K562 (cell line): ENCODE data around the gene SH3BGRL2. TPM values are rescaled to one million over a fixed set of nuclear protein-coding genes. Genes with fewer than 3 reads are reported as not detected.

ENCODE experiments used
- ATAC-seq: fragments of 200-7000 bp; cut with Tn5 transposase; 3 replicates; pipeline ENCODE4 v1.9.1; 2020; ENCODE audit warnings: moderate library complexity
- BruUV-seq: library from RNA; stranded (reverse); fragments of 400-500 nt; replicated peaks from 2 replicates; lab custom pipeline; 2021; lab: Mats Ljungman, UMichigan
- CTCF ChIA-PET: fragments of 300-600 bp; formaldehyde crosslinking; extraction: SDS; loops from one replicate; lab custom pipeline; 2021; ENCODE audit warnings: low intra/inter-chr PET ratio; lab: Yijun Ruan, JAX
- POLR2A ChIA-PET: fragments of 300-600, 350-650 bp; sonication (Branson Sonifier 250); formaldehyde crosslinking; extraction: SDS; loops from one replicate; lab custom pipeline; 2021; ENCODE audit warnings: antibody characterized with exemption, inconsistent platforms; lab: Yijun Ruan, JAX
- DNase-seq, 4 experiments: peaks; one replicate each; pipeline versions ENCODE4 v3.0.0 to v3.0.0-alpha.2; 2011 to 2018; ENCODE audit warnings: low spot score in 3 of 4, mixed read lengths in 3 of 4; ENCODE audit errors: extremely low read depth in 1 of 4
- FAIRE-seq: peaks from 2 replicates; lab custom pipeline; 2011; peaks lifted over from hg19 to GRCh38; lab: Jason Lieb, UNC
- H2AFZ ChIP-seq: 2 replicates; pipeline ENCODE4 v1.6.0; 2011; ENCODE audit warnings: low read depth, low read length, control low read depth, inconsistent platforms
- H3K27ac ChIP-seq: fragments of 200-600 bp; 3 replicates; pipeline ENCODE4 v1.8.0; 2011; ENCODE audit warnings: low read depth, mild to moderate bottlenecking, control low read depth, inconsistent platforms, low read length, moderate library complexity, mixed read lengths; ENCODE audit errors: extremely low read depth
- H3K27me3 ChIP-seq, 2 experiments: fragments of 300-600 bp in 1 of 2; 2 replicates in 1 of 2; 3 replicates in 1 of 2; pipeline versions ENCODE4 v1.6.0 to v1.8.0; 2011; ENCODE audit warnings: inconsistent platforms in 2 of 2, low read length in 2 of 2, mild to moderate bottlenecking in 1 of 2, mixed read lengths in 1 of 2, moderate library complexity in 1 of 2; ENCODE audit not compliant: control insufficient read depth in 2 of 2, insufficient read depth in 2 of 2
- H3K36me3 ChIP-seq: fragments of 300-600 bp; 3 replicates; pipeline ENCODE4 v1.8.0; 2011; ENCODE audit warnings: mild to moderate bottlenecking, low read length, inconsistent platforms; ENCODE audit not compliant: control insufficient read depth, insufficient read depth
- H3K4me1 ChIP-seq, 2 experiments: fragments of 200-600 bp in 1 of 2; replicated peaks in 1 of 2; 2 replicates in 1 of 2; 3 replicates in 1 of 2; pipeline versions ENCODE4 v1.5.1 to v1.8.0; 2011; ENCODE audit warnings: inconsistent platforms in 2 of 2, low read length in 2 of 2, mild to moderate bottlenecking in 1 of 2, mixed read lengths in 1 of 2, moderate library complexity in 1 of 2; ENCODE audit not compliant: control insufficient read depth in 2 of 2, insufficient read depth in 2 of 2
- H3K4me2 ChIP-seq: 2 replicates; pipeline ENCODE4 v1.6.1; 2011; ENCODE audit warnings: low read length, control low read depth, inconsistent platforms, mixed read lengths; ENCODE audit not compliant: insufficient read depth
- H3K4me3 ChIP-seq: fragments of 200-600 bp; sonication (generic), shearing (Covaris generic); 2 replicates; pipeline ENCODE4 v1.5.1; 2016; ENCODE audit warnings: control low read depth, inconsistent platforms
- H3K79me2 ChIP-seq: fragments of 200-600 bp; 3 replicates; pipeline ENCODE4 v1.8.0; 2011; ENCODE audit warnings: low read length, inconsistent platforms; ENCODE audit not compliant: control insufficient read depth, insufficient read depth
- H3K9ac ChIP-seq, 2 experiments: 2 replicates each; pipeline versions ENCODE4 v1.6.0 to v1.6.1; 2011; ENCODE audit warnings: low read depth in 2 of 2, low read length in 2 of 2, control low read depth in 1 of 2, inconsistent platforms in 1 of 2, mild to moderate bottlenecking in 1 of 2, mixed read lengths in 1 of 2; ENCODE audit not compliant: insufficient read depth in 1 of 2
- H3K9me1 ChIP-seq: one replicate; pipeline ENCODE4 v1.6.0; 2011; ENCODE audit warnings: inconsistent platforms, mild to moderate bottlenecking, low read length, moderate library complexity; ENCODE audit not compliant: control insufficient read depth, insufficient read depth
- H3K9me3 ChIP-seq: replicated peaks from 2 replicates; pipeline ENCODE4 v1.5.1; 2011; ENCODE audit warnings: low read depth, low read length, inconsistent platforms; ENCODE audit not compliant: control insufficient read depth, insufficient read depth
- H4K20me1 ChIP-seq: replicated peaks from 2 replicates; pipeline ENCODE4 v1.6.1; 2011; ENCODE audit warnings: low read length, inconsistent platforms, mixed read lengths; ENCODE audit not compliant: control insufficient read depth, insufficient read depth
- CBFB ChIP-seq: sonication (generic); formaldehyde crosslinking; IDR thresholded peaks from 2 replicates; pipeline ENCODE4 v1.4.0; 2020; ENCODE audit warnings: mild to moderate bottlenecking, missing genetic modification reagents
- CREB5 ChIP-seq: fragments of 250-450 bp; sonication (Bioruptor Pico); IDR thresholded peaks from 2 replicates; pipeline ENCODE4 v1.5.0; 2020; ENCODE audit warnings: mild to moderate bottlenecking
- MECOM ChIP-seq: fragments of 250-450 bp; sonication (Bioruptor Pico); IDR thresholded peaks from 2 replicates; pipeline ENCODE4 v1.8.0; 2022; ENCODE audit warnings: inconsistent platforms
- MTF1 ChIP-seq: fragments of 250-450 bp; sonication (Bioruptor Pico); IDR thresholded peaks from 2 replicates; pipeline ENCODE4 v1.9.0; 2021; ENCODE audit warnings: moderate library complexity, mild to moderate bottlenecking, inconsistent platforms, borderline replicate concordance
- SETDB1 ChIP-seq: IDR thresholded peaks from one replicate; pipeline ENCODE4 v1.6.1; 2012; ENCODE audit warnings: low read length, control low read depth, inconsistent platforms
- SUPT5H ChIP-seq: fragments of 450-650 bp; IDR thresholded peaks from 2 replicates; pipeline ENCODE4 v1.6.1; 2016
- TBL1XR1 ChIP-seq, 2 experiments: IDR thresholded peaks; 2 replicates each; pipeline ENCODE4 v1.6.1; 2012; ENCODE audit warnings: improper control_type of control experiment in 2 of 2, low read length in 2 of 2, mild to moderate bottlenecking in 1 of 2
- TFAP4 ChIP-seq: sonication (generic); formaldehyde crosslinking; IDR thresholded peaks from 2 replicates; pipeline ENCODE4 v1.8.0; 2022; ENCODE audit warnings: missing genetic modification reagents, mild to moderate bottlenecking, moderate library complexity, borderline replicate concordance
- ZNF778 ChIP-seq: fragments of 450-650 bp; formaldehyde crosslinking; IDR thresholded peaks from 2 replicates; pipeline ENCODE4 v1.4.0; 2020; ENCODE audit warnings: mild to moderate bottlenecking, moderate library complexity
- WGBS: fragments of 100-300 bp; shearing (Covaris generic); methylation state at CpG from one replicate; pipeline ENCODE4 v1.1.6; 2016; ENCODE audit warnings: low coverage, mixed read lengths; ENCODE audit not compliant: insufficient coverage; ENCODE audit errors: missing lambda C conversion rate; 5-methylcytosine and 5-hydroxymethylcytosine counted together
- in situ Hi-C: fragments of 300-500 bp; cut with MboI; formaldehyde crosslinking; loops from 4 replicates; pipeline ENCODE4 v1.15.0; 2018; ENCODE audit warnings: inconsistent platforms, mixed read lengths
- intact Hi-C: fragments of 100-400 bp; cut with micrococcal nuclease; formaldehyde crosslinking; loops from 2 replicates; pipeline ENCODE4 v1.14.2; 2022
- polyA plus RNA-seq, 8 experiments: library from polyadenylated mRNA; depleted of rRNA in 4 of 8; stranded (reverse) in 5 of 8; unstranded in 3 of 8; fragments of >200 nt; fragmentation: Nextera tagmentation in 2 of 8; fragmentation: Illumina TruSeq in 1 of 8; extraction: Ambion mirVana in 2 of 8; extraction: Trizol in 1 of 8; gene quantifications; 2 replicates each; pipeline versions ENCODE4 v1.2.1 to v1.2.3, GENCODE V29; 2011 to 2014; ENCODE audit warnings: inconsistent platforms in 1 of 8, missing spikeins in 1 of 8
- total RNA-seq, 7 experiments: library from RNA; depleted of rRNA in 6 of 7; stranded (reverse); fragments of >200 nt in 6 of 7; fragmentation: Illumina TruSeq in 2 of 7; extraction: Trizol in 2 of 7; gene quantifications; 2 replicates each; pipeline versions ENCODE4 v1.2.1 to v1.2.3, GENCODE V29; 2011 to 2021; ENCODE audit warnings: low replicate concordance in 1 of 7
- TF ChIP-seq, protein P1 (sequence below): fragments of 150-350 bp; IDR thresholded peaks from 2 replicates; pipeline ENCODE4 v1.6.1; 2014; ENCODE audit warnings: low read depth, mild to moderate bottlenecking, low read length, borderline replicate concordance
- TF ChIP-seq, protein P2 (sequence below): fragments of 450-650 bp; IDR thresholded peaks from 2 replicates; pipeline ENCODE4 v1.6.1; 2017; ENCODE audit warnings: antibody characterized with exemption, mild to moderate bottlenecking

Gene SH3BGRL2
- total and polyA plus RNA-seq, 9 of the 15 experiments (the other 6 are each of a cell fraction or from before 2014, with no cell fraction given) = 4.4 to 12.1 (median 7.3) TPM

GRCh38 chr6:79733388-79733787 is 102.3 kb downstream of the SH3BGRL2 start:
- no peaks in the 10 kb centered on the region for H3K9me1 ChIP-seq
- ChIA-PET CTCF (no interaction called here), POLR2A (no interaction called here)
- H3K4me1 ChIP-seq = no peaks in the 10 kb centered on the region
- BruUV-seq = no TSS peak
- no peak overlapping the region for H3K27ac ChIP-seq
- no peaks in the 10 kb centered on the region for H4K20me1 ChIP-seq
- no peak overlapping the region for H2AFZ ChIP-seq
- in situ Hi-C loops (no loop called here), intact Hi-C loops (no loop called here)
- H3K9ac ChIP-seq = no peak overlapping the region
- TF ChIP-seq MTF1 (no peak), CREB5 (CRISPR knock-in tag) (no peak), TFAP4 (CRISPR knock-in tag) (no peak), CBFB (CRISPR knock-in tag) (no peak), MECOM (CRISPR knock-in tag) (no peak), ZNF778 (CRISPR knock-in tag) (no peak), TBL1XR1 (IDR thresholded peaks at IDR 0.05; ENCODE audit: low read length in 2 of 2) (no peak), SUPT5H (no peak), SETDB1 (no peak)
- TF ChIP-seq, protein P1, sequence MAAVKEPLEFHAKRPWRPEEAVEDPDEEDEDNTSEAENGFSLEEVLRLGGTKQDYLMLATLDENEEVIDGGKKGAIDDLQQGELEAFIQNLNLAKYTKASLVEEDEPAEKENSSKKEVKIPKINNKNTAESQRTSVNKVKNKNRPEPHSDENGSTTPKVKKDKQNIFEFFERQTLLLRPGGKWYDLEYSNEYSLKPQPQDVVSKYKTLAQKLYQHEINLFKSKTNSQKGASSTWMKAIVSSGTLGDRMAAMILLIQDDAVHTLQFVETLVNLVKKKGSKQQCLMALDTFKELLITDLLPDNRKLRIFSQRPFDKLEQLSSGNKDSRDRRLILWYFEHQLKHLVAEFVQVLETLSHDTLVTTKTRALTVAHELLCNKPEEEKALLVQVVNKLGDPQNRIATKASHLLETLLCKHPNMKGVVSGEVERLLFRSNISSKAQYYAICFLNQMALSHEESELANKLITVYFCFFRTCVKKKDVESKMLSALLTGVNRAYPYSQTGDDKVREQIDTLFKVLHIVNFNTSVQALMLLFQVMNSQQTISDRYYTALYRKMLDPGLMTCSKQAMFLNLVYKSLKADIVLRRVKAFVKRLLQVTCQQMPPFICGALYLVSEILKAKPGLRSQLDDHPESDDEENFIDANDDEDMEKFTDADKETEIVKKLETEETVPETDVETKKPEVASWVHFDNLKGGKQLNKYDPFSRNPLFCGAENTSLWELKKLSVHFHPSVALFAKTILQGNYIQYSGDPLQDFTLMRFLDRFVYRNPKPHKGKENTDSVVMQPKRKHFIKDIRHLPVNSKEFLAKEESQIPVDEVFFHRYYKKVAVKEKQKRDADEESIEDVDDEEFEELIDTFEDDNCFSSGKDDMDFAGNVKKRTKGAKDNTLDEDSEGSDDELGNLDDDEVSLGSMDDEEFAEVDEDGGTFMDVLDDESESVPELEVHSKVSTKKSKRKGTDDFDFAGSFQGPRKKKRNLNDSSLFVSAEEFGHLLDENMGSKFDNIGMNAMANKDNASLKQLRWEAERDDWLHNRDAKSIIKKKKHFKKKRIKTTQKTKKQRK = no peak
- TF ChIP-seq, protein P2, sequence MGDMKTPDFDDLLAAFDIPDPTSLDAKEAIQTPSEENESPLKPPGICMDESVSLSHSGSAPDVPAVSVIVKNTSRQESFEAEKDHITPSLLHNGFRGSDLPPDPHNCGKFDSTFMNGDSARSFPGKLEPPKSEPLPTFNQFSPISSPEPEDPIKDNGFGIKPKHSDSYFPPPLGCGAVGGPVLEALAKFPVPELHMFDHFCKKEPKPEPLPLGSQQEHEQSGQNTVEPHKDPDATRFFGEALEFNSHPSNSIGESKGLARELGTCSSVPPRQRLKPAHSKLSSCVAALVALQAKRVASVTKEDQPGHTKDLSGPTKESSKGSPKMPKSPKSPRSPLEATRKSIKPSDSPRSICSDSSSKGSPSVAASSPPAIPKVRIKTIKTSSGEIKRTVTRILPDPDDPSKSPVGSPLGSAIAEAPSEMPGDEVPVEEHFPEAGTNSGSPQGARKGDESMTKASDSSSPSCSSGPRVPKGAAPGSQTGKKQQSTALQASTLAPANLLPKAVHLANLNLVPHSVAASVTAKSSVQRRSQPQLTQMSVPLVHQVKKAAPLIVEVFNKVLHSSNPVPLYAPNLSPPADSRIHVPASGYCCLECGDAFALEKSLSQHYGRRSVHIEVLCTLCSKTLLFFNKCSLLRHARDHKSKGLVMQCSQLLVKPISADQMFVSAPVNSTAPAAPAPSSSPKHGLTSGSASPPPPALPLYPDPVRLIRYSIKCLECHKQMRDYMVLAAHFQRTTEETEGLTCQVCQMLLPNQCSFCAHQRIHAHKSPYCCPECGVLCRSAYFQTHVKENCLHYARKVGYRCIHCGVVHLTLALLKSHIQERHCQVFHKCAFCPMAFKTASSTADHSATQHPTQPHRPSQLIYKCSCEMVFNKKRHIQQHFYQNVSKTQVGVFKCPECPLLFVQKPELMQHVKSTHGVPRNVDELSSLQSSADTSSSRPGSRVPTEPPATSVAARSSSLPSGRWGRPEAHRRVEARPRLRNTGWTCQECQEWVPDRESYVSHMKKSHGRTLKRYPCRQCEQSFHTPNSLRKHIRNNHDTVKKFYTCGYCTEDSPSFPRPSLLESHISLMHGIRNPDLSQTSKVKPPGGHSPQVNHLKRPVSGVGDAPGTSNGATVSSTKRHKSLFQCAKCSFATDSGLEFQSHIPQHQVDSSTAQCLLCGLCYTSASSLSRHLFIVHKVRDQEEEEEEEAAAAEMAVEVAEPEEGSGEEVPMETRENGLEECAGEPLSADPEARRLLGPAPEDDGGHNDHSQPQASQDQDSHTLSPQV = no peak
- no peak for DNase-seq
- no peak overlapping the region for H3K4me2 ChIP-seq
- WGBS = 10% methylated on average over 4 of the region's 4 CpGs
- H3K36me3 ChIP-seq = no peaks in the 10 kb centered on the region
- no peak for ATAC-seq
- peaks cover 0 to 2% of the 10 kb centered on the region in 2 experiments; a peak in 1 of 5 replicates for H3K27me3 ChIP-seq
- no peak overlapping the region for H3K4me3 ChIP-seq
- H3K79me2 ChIP-seq = no peaks in the 10 kb centered on the region
- FAIRE-seq = no peak
- H3K9me3 ChIP-seq = no peaks in the 10 kb centered on the region
